ENCODE measurements around the gene DNLZ.
"Not testable (repeated sequence)": the region's sequence is repeated elsewhere in the genome, so short reads cannot be mapped to it uniquely, and the experiment has no call there.

The DNLZ gene

DNA sequence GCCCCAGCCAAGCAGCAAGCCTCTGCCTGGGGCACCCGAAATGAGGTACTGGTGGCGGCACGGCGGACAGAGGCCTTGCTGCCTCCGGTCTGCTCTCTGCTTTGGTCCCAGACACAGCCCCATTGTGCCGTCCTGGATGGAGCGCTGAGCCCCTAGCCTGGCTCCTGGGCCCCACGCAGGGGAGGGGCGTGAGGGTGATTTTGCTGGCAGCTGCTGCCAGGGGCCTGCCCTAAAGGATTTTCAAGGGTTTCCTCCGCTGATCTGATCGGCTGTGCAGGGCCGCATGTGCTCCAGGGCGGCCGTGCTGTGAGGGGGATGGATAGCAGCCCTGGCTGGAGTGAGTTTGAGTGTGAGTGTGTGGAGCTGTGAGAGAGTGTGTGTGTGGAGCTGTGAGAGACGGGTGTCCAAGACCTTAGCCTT is 34.9 kb downstream of the DNLZ start:
- DNase-seq = no peak

DNA sequence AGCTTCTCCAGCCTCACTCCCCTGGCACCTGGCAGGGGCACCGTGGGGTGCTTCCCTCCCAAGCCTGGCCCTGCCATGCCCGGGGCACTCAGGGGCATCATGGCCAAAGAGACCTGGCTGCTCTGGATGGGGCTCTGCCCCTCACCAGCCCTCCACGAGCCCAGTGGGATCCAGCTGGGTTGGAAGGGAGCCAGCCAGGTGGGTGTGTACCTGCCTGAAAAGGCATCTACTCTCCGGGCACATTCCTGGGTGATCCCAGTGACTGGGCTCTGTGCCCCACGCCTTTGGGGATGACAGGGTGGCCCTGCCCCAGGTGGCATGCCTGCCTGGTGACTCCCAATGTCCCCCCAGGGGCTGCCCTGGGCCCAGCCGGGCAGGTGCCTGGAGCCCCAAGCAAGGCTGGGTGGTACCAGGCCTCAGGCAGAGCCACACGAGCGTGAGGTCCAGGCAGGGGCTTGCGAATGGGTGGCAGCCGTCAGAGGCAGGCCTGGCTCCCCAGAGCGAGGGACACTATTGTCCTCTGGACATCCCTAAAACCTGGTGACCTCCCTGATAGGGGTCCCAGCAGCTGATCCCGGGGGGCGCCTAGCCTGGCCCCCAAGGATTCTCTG is 35.4 kb downstream of the DNLZ start:
- no peak for DNase-seq

DNA sequence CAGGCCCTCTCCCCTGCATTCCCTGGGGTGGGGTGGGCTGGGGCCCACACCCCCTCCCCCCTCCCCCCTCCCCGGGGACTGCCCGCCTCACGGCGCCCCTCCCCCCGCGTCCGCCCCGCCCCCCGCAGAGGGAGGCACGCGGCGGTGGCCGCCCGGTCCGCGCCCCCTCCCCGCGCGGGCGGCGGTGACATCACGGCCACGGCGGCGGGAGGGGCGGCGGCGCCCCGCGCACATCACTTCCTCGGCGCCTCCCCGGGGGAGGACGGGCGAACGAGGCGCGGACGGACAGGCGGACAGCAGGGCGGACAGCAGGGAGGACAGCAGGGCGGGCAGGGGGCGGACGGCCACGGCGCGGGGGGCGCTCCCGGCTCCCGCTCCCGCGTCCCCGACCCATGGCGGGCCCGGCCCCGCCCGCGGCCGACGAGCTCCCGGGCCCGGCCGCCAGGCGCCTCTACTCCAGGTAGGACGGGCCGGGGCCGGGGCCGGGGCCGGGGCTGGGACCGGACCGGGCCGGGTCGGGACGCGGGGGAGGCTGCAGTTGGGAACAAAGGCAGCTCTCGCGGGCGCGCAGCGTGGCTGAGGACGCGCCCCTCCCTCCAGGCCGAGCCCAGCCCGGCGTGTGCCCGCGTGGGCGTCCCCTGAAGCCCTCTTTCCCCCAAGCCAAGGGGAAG is 36.1 kb downstream of the DNLZ start, which contains the start of gene GPSM1:
TSS of gene GPSM1 (plus strand) at position 236 of the 671 bp plus-strand sequence. CDS start at position 393, 157 bp downstream.
- DNase-seq = no peak

DNA sequence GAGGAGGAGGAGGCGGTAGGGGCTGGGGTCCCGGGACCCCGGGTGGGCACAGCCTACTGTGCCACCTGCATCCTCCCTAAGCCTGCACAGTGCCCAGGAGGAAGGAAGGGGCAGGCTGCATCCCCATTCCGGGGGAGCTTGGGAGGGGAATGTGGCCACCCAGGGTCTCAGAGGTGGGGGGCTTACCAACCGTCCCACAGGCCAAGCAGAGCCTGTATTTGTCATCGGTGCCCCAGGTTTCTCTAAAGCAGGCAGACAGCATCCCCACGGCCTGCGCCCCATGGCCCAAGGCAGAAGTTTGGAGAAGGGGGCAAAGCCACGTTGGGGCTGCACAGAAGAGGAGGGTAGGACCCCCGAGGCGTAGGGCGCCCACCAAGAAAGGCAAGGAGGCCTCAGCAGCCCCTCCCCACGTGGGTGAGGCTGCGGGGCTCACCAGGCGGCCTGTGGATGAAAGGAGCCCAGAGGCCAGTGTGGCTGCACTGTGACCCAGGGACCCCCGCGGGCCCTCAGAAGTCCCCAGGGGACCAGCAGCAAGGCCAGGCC is 36.7 kb downstream of the DNLZ start:
- no peak for DNase-seq

DNA sequence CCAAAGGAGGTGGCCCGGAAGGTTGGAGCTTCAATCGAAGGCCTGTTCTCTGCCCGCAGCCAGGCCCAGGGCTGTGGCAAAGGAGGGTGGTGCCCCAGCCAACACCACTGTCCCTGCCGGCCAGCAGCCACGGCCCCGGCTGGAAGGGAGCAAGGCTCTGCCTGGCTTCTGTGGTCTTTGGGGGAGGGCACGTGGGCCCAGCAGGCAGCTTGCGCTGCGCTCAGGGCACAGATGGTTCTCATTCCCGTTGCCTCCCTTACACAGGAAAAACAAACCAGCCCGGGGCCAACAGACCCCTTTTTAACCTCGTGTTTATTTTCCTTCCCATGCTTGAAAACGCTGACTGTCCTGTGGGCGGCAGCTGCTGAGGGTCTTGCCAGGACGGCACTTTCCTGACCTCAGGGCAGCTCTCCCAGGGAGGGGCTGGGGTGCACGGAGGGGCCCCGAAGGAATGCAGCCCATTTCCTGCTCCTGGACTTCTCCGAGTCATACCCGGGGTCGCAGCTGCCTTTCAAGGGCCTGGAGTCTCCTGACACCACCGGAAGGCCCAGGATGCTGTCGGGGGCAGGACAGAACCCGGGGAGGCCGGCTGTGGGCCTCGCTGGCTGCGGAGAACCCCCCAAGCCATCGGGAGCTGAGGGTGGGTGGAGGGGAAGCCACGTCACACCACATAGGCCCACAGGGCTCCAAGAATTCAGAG is 37.3 kb downstream of the DNLZ start:
- DNase-seq = no peak

DNA sequence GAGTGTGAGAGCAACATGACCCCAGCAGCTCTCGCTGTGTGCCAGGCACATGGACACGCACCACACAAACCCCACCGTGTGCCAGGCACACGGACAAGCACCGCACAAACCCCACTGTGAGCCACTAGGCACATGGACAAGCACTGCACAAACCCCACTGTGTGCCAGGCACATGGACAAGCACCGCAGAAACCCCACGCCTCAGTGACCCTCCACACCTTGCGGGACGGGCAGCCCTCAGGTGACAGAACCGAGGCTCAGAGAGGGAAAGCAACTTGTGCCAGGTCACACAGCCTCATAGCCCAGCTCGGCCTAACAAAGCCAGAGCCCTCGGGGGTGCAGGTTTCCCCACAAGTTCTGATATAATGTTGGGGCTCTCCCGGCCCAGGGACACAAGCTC is 38.2 kb downstream of the DNLZ start:
- no peak for DNase-seq

DNA sequence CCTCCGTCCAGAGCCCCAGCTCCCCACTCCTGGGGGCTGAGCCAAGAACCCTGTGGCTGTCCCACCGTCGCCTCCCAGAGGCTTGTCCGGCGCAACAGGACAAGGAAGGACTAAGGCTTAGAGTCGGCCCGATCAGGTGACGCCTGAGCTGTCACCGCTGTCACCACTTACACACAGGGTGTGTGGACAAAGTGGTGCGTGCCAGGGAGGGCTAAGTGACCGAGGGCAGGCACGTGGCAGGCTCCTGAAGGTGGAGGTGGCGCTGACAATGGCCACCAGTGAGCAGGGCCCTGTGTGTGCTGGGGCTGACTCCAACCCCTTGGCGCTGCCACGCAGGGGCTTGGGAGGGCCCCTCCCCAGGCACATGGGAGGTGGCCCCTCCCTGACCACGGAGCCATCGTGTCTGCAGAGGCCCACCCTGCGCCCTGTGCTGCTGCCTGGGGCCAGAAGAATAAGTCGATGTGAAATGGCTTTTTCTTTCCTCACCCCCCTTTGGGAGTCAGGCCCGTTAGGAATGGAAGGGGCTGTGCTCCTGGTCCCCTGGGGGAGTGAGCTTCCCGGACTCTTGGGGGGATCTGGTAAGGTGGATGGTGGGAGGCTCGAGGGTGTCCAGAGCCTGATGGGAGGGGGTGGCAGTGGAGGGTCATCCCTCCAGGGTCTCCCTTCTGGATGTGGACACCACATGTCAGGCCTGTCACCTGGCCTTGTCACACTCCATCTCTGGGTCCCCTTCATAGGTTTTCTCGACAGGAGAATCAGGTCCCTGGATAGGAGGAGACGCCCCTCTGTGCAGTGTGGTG is 38.8 kb downstream of the DNLZ start:
- no peak for DNase-seq

DNA sequence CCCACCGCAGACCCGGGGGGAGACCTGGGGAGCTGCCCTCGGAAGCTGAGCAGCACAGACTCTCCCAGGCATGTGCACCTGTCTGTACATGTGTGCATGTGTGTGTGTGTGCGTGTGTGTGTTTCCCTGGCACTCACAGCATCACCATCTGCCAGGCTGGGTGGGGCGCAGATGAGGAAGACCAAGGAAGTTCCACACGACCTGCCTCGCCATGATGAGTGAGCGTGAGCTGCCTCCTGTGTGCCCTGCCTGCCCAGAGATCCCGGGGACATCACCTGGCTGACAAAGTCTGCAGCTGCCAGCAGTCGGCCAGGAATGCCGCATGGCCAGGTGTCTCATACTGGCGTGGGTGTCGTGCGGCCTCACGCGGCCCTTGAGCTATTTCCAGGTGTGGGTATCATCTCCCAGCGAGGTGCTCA is 40.2 kb downstream of the DNLZ start:
- no peak for DNase-seq

DNA sequence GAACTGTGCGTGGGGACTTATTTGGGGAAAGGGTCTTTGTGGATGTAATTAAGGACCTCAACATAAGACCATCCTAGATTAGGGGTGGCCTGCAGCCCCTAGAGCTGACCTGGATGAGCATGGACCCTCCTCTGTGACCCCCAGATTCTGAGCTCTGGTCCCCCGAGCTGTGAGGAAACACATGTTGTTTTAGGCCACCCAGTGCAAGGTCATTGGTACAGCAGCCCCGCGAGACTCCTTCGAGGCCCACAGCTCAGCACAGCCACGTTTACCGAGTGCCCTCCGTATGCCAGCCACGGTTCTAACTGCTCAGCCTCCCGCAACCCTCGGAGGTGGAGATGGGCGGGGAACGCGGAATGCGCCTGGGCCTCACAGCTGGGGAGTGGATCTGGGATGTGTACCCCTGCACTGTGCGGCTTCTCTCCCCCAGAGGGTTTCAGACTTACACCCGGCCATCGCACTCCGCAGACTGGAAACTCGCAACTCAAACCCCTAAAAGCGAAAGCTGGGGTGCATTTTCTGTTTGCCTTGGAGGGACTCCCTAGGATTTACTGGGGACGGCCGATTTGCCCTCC is 40.7 kb downstream of the DNLZ start:
- DNase-seq = no peak

DNA sequence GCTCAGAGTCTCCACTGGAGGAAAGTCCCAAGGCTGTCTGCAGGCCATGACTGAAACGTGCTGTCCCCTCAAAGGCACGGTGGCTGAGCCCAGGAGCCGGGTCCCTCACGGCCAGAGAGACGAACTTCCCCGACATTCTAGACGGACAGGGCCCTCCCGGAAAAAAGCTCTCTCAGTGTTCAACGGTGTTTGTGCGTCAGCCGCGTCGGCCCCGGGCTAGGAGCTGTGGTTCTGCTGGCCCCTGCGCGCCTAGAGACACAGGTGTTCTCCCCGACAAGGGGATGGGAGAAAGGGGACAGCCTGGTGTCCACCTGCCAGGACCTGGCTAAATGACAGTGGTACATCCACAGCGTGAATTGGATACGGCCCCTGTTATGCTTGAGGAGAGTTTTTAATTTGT is 42.0 kb downstream of the DNLZ start:
- DNase-seq = no peak

DNA sequence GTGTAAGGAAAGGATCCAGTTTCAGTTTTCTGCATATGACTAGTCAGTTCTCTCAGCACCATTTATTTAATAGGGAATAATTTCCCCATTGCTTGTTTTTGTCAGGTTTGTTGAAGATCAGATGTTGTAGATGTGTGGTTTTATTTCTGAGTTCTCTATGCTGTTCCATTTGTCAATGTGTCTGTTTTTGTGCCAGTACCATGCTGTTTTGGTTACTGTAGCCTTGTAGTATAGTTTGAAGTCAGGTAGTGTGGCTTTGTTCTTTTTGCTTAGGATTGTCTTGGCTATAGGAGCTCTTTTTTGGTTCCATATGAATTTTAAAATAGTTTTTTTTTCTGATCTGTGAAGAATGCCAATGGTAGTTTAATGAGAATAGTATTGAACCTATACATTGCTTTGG is 42.6 kb downstream of the DNLZ start:
- not testable (repeated sequence) for DNase-seq

DNA sequence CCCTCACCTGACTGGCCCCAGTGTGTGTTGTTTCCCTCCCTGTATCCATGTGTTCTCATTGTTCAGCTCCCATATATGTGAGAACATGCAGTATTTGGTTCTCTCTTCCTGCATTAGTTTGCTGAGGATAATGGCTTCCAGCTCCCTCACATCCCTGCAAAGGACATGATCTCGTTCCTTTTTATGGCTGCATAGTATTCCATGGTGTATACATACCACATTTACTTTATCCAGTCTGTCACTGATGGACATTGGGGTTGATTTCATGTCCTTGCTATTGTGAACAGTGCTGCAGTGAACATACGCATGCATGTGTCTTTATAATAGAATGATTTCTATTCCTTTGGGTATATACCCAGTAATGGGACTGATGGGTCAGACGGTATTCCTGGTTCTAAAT is 43.6 kb downstream of the DNLZ start:
- DNase-seq = not testable (repeated sequence)

DNA sequence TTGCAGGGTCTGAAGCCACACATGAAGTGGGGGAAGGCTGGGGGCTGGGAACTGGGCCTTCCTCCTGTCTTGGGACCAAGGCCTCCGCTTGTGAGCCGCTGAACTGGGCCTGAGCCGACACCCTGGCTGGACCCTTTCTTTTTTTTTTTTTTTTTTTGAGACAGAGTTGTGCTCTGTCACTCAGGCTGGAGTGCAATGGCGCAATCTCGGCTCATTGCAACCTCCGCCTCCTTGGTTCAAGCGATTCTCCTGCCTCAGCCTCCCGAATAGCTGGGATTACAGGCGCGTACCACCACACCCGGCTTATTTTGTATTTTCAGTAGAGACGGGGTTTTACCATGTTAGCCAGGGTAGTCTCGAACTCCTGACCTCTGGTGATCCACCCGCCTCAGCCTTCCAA is 44.3 kb downstream of the DNLZ start:
- DNase-seq = not testable (repeated sequence)

DNA sequence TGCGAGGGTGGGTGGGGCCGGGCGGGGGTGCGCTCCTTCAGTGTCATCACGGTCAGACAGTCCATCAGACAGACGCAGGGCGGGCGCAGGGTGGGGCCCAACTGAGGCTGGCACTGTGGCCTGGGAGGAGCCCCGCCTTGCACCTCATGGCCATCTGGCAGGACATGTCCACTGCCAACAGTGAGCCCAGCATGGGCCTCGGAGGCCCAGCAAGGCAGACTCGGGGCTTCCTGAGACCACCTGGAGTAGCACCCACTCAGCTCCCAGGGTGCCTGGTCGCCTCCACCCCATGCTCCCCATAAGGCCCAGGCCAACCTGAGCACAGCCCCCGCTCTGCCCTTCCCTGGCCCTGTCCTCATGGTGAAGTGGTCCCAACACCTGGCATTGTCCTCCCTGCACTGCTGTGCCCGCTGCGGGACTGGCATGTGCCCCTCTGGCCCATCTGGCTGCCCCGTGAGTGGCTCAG is 44.7 kb downstream of the DNLZ start:
- DNase-seq = no peak

DNA sequence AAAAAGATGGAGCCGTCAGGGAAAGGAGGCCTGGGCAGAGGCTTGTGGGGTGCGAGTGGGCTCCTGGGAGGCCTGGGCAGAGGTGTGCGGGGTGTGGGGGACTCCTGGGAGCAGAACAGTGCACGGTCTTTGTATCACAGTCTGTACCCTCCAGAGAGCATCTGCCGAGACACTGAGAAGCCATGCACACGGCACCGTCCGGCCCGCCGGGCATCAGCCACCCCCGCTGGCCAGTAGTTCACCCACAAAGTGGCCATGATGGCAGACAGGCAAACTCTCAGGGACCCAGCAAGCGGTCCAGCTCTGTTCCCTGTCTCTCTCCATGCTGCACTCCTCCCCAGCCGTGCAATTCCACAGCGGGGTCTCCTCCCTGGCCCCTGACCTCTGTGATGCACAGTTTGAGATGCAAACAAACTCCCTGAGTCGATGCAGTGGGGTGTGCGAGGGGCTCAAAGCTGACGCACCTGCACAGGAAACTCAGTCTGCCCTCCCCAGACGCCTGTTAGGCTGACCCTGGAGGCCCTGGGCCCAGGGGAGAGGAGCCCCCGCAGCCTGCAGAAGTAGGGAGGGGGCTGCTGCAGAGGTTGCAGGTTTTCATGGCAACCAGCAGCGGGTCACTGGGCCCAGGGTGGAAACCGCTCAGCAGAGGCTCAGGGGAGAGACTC is 45.3 kb downstream of the DNLZ start:
- no peak for DNase-seq

DNA sequence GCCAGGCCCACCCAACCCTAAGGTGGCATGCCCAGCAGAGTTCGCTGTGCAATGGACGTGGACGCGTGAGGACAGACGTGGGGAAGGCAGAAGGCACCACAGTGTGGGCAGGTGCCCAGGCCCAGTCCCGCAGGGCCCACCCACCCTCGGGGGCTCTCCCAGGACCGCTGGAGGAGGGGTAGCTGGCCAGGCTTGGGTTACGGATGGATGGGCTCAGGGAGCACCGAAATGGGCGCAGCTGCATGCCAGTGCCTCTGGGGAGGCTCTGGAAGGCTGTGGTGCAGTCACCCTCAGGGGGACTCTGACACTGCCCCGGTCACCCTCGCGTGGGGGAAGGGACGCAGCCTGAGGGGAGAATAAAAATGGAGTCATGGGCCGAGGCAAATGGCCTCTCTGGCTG is 45.8 kb downstream of the DNLZ start:
- no peak for DNase-seq

DNA sequence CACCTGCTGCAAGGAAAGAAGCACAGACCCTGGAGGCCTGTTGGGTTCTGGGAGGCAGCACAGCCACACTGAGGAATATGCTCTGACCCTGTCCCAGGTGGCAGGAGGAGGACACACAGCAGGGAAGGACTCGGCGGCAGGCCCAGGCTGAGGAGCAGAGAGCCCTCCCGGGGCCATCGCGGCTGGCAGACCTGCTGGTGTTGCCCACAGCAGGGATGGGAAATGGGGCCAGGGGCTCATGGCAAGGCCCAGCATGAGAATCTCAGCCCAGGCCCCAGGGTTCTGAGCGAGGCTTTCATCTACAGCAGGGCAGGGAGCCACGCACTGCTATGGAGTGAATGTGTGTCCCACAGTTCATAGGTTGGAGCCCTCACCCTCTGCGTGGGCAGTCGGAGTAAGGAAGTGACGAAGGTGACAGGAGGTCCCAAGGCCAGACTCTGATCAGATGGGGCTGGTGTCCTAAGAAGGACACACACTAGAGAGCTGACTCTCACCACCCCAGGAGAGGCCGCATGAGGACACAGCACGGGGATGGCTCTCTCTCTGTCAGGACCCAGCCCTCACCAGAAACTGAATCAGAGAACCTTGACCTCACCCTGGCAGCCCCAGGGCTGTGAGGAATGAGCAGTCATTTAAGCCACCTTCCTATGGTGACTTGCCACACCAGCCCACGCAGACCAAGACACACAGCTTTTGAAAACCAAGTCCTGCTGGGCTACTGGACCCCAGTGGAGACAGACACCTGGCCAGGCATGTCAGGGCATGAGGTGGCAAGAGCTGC is 46.5 kb downstream of the DNLZ start:
- DNase-seq = no peak

DNA sequence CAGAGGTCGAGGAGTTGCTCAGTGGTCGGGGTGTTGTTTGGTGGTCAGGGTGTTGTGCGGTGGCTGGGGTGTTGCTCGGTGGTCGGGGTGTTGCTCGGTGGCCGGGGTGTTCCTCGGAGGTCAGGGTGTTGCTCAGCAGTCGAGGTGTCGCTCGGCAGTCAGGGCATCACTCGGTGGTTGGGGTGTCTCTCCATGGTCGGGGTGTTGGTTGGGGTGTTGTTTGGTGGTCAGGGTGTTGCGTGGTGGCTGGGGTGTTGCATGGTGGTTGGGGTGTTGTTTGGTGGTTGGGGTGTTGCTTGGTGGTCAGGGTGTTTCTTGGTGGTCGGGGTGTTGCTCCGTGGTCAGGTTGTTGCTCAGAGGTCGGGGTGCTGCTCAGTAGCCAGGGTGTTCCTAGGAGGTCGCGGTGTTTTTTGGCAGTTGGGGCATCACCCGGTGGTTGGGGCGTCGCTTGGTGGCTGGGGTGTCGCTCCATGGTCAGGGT is 47.2 kb downstream of the DNLZ start:
- DNase-seq = no peak

DNA sequence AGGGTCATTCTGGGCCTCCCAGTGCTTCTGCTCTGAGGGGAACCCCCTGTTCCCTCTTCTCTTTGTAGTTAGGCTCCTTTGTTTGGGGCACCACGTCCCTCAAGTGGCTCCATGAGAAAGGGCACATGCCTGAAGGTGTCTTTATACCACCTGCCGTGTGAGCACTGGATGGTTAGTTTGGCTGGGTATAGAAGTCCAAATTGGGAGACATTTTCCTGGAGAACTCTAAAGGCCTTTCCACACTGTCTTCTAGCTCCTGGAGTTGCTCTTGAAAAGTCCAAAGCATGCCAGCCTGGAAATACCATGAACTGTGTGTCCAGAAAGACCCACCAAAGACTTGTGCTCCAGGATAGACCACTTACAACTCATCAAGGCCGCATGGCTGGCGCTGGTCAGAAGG is 48.6 kb downstream of the DNLZ start:
- DNase-seq = no peak

DNA sequence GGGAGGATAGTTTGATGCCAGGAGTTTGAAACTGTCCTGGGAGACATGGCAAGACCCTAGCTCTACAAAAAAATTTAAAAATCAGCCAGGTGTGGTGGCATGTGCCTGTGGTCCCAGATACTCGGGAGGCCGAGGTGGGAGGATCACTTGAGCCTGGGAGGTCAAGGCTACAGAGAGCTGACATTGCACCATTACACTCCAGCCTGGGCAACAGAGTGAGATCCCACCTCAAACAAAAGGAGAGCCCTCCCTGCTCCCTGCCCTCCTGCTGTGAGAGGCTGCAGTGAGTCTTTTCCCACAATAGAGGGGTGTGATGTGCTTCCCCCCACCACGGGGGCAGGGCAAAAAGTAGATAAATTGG is 49.5 kb downstream of the DNLZ start:
- DNase-seq = no peak

All from NCI-H2081 treated with DMSO at 0.1 percent for 48 hours (cell line).